K562 treated with DMSO at 1 percent for 4 hours (cell line): Measurements from ENCODE around the gene HELT. TPM values are rescaled to one million over a fixed set of nuclear protein-coding genes. Genes with fewer than 3 reads are reported as not detected.

Source experiments
- total RNA-seq: library from RNA; unstranded; fragments of 300-600 nt; gene quantifications from 2 replicates; pipeline ENCODE4 v1.2.3, GENCODE V29; 2022; ENCODE audit not compliant: insufficient read depth

The HELT gene, protein sequence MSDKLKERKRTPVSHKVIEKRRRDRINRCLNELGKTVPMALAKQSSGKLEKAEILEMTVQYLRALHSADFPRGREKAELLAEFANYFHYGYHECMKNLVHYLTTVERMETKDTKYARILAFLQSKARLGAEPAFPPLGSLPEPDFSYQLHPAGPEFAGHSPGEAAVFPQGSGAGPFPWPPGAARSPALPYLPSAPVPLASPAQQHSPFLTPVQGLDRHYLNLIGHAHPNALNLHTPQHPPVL
- not detected in 2 replicates for total RNA-seq

DNA sequence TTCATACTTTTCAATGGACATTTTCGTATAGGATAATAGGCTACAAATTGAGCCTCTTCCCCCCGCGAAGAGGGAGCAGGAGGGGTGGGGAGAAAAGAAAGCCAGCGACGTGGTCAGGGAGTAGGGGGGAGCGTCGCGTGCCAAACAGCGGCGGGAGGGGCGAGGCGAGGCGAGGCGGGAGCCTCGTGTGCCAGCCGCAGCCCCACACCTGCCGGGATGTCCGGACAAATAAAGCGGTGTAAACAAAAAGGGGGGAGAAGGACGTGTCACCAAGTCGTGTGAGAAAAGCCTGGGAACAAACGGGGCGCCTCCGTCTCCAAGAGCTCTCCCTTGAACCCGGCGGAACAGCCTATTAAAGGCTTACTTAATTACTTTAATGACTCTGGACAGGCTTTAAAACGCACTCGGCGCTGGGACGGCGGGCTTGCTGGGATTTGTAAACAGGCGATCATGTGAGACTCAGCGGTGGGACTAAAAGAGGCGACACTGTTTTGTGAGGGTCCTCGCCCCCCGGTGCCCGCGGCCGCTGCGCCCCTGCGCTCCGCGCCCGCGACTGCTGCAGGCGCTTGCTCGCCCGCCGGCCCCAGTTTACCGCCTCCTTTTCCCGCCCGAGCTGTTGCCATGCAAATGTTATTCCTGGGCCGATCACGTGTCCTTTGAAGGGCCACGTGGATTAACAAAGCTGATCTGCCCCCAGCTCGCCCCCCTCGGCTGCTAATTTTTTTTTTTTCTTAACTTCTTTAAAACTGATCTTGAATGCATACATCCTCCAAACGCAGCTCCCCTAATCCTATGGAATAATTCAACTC is at the start of gene HELT:
TSS of gene HELT (plus strand) at position 527 of the 809 bp plus-strand sequence. CDS start 439 bp downstream, outside the sequence.

Other genes with a start within 250 kb of the HELT start
- 26.1 and 27.9 TPM in 2 replicates for gene ACSL1, start 192.5 kb upstream of the HELT start, total RNA-seq
- 23.1 and 25.8 TPM in 2 replicates for gene SLC25A4, start 124.8 kb downstream of the HELT start, total RNA-seq
- 7.9 and 10.8 TPM in 2 replicates for gene CFAP97, start 185.5 kb downstream of the HELT start, total RNA-seq
- gene SNX25, start 191.1 kb downstream of the HELT start, total RNA-seq: 8.4 and 11.2 TPM in 2 replicates